ENCODE measurements around the gene FAM107B. TPM values are rescaled to one million over a fixed set of nuclear protein-coding genes. Genes with fewer than 3 reads are reported as not detected.

FAM107B gene
- total and polyA plus RNA-seq, 2 experiments from 2014 or later: 11.0 to 17.6 TPM

DNA sequence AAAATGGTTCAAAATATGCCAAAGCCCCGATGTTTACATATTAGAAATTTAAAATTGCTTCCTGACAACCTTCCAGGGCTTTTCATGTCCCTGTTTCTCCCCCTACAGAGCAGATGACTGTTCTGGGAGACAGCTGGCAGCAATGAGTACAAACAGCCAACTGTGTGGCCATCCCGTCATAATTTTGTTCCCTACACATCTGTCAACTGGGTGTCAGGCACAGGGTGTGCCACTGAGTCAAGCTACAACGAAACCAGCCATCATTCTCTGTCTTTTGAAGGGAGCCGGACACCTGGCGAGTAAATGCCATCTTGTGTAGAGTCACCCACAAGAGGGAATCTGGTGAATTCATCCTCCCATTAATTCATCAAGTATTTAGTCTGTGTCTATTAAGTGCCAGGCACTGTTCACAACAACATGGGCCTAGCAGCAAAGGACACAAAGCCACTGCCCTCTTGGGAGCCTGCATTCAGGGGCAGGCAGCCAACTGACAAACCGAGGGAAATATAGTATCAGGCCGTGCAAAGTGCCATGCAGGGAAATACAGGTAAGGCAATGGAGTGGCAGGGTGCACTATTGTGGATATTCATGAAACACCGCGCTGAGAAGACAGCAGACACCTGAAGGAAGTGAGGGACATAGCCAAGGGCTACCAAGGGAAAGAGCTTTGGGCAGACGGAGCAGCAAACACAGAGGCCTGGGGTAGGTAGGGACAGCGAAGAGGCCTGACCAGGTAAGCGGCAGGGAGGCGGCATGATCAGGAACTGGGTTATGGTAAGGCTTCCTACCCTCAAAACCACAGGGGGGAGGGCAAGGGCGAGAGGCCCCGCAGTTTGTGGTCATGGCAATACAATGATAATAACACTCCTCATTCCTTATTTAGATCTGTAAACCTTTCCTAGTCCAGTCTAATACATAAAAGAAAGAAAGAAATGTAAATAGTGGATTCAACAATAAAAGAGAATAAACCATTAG, 213.6 kb downstream of the FAM107B start (continued):
- TF ChIP-seq ZNF462 (CRISPR knock-in tag; IDR thresholded peaks at IDR 0.05): no peak
- TF ChIP-seq CREB1 (CRISPR knock-in tag; IDR thresholded peaks at IDR 0.05; ENCODE audit: low read depth): no peak
- TF ChIP-seq, protein P1, sequence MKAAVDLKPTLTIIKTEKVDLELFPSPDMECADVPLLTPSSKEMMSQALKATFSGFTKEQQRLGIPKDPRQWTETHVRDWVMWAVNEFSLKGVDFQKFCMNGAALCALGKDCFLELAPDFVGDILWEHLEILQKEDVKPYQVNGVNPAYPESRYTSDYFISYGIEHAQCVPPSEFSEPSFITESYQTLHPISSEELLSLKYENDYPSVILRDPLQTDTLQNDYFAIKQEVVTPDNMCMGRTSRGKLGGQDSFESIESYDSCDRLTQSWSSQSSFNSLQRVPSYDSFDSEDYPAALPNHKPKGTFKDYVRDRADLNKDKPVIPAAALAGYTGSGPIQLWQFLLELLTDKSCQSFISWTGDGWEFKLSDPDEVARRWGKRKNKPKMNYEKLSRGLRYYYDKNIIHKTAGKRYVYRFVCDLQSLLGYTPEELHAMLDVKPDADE (IDR thresholded peaks at IDR 0.05): no peak
- no peak for TF ChIP-seq CTCF (conservative IDR thresholded peaks at IDR 0.05; ENCODE audit: low read depth in 2 of 2)
- no peak for TF ChIP-seq POLR2AphosphoS5 (IDR thresholded peaks at IDR 0.05; ENCODE audit: low read depth)

Measured in GM23338 (cell line).